IPS DF 6.9 (cell line): ENCODE results near the gene ZNF500.

Experiments
- DNase-seq: peaks from one replicate; pipeline ENCODE4 v3.0.0-alpha.2; 2013; ENCODE audit warnings: low read depth, low spot score
- H3K27ac ChIP-seq: one replicate; pipeline ENCODE4 v1.5.1; 2013; ENCODE audit warnings: low read length, control low read depth
- H3K27me3 ChIP-seq: 2 replicates; pipeline ENCODE4 v1.6.1; 2013; ENCODE audit warnings: mild to moderate bottlenecking, low read length; ENCODE audit not compliant: control insufficient read depth, insufficient read depth
- H3K36me3 ChIP-seq: 2 replicates; pipeline ENCODE4 v1.6.1; 2013; ENCODE audit warnings: low read length; ENCODE audit not compliant: control insufficient read depth, insufficient read depth
- H3K4me1 ChIP-seq: 2 replicates; pipeline ENCODE4 v1.6.1; 2013; ENCODE audit warnings: low read length; ENCODE audit not compliant: control insufficient read depth, insufficient read depth
- H3K4me3 ChIP-seq: 2 replicates; pipeline ENCODE4 v1.5.1; 2013; ENCODE audit warnings: mild to moderate bottlenecking, low read length
- H3K9me3 ChIP-seq: 2 replicates; pipeline ENCODE4 v1.6.1; 2013; ENCODE audit warnings: low read length, inconsistent platforms; ENCODE audit not compliant: control insufficient read depth, insufficient read depth
- WGBS: extraction: QIAGEN DNeasy Blood & Tissue Kit; methylation state at CpG from one replicate; pipeline ENCODE4 v1.1.7; 2013; ENCODE audit warnings: mixed read lengths, missing lambda C conversion rate; ENCODE audit not compliant: insufficient read length, insufficient coverage; 5-methylcytosine and 5-hydroxymethylcytosine counted together

ZNF500 gene

DNA sequence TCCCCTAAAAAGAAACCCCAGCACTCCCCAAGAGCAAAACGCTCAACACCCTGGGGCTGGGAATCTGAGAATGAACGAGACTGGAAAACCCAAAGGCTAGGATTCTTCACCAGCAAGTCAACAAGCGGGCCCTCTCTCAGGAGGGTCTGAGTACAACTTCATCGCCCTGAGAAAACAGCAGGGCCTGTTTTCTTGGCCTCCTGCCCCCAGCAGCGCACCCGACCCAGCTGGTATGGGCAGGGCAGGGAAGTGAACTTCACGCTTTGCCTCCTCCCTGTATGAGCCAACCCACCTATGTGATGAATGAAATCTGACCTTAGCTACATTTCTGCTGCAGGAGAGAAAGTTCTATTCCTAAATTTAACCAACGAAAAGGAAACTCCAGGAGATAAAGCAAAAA is 62.5 kb downstream of the ZNF500 start:
- no peak for DNase-seq
- Histone ChIP-seq H3K27me3 (no peaks in the 10 kb centered on the region), H3K4me1 (no peaks in the 10 kb centered on the region), H3K9me3 (no peaks in the 10 kb centered on the region), H3K4me3 (no peak overlapping the region), H3K27ac (no peak overlapping the region), H3K36me3 (peaks cover 19% of the 10 kb centered on the region)
- WGBS, result no CpG with 5 or more reads among the region's 8 CpGs

DNA sequence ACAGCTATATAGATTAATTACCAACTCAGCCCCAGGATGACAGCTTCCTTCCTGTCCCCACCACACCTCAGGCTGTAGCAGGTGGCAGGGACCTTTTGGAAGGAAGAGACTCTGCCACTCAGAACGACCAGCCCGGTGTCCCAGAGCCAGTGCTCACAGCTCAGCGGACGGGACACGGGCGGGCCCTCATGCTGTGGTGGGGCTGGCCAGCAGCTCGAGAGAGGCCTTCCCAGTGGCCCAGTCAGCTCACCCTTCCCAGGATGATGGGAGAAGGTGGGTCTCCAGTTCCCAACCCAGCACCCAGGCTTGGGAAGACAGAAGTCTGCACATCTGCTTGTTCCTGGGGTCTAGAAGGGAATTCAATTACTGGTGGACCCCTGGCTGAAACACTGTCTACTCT is 63.1 kb downstream of the ZNF500 start:
- Histone ChIP-seq H3K27ac (no peak overlapping the region), H3K9me3 (no peaks in the 10 kb centered on the region), H3K4me1 (no peaks in the 10 kb centered on the region), H3K27me3 (no peaks in the 10 kb centered on the region), H3K36me3 (peaks cover 22% of the 10 kb centered on the region), H3K4me3 (no peak overlapping the region)
- DNase-seq, result no peak
- no CpG with 5 or more reads among the region's 7 CpGs for WGBS

DNA sequence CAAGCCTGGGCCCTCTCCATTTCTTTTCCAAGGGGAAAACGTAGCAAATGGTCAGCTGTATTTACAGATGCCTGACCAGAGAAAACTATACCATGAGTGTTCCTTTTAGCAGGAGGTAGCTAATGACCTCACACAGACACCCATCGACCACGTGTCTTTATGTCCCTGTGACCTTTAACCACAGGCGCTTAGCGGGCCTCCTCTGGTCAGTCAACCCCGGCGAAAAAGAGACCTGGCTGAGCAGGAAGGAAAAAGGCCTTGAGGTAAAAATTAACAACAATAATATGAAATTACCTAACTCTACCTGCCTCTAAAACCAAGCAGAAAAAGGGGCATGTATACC is 64.5 kb downstream of the ZNF500 start:
- Histone ChIP-seq H3K4me1 (no peaks in the 10 kb centered on the region), H3K9me3 (no peaks in the 10 kb centered on the region), H3K36me3 (peaks cover 30% of the 10 kb centered on the region), H3K4me3 (no peak overlapping the region), H3K27ac (no peak overlapping the region), H3K27me3 (no peaks in the 10 kb centered on the region)
- no peak for DNase-seq
- no CpG with 5 or more reads among the region's 7 CpGs for WGBS

DNA sequence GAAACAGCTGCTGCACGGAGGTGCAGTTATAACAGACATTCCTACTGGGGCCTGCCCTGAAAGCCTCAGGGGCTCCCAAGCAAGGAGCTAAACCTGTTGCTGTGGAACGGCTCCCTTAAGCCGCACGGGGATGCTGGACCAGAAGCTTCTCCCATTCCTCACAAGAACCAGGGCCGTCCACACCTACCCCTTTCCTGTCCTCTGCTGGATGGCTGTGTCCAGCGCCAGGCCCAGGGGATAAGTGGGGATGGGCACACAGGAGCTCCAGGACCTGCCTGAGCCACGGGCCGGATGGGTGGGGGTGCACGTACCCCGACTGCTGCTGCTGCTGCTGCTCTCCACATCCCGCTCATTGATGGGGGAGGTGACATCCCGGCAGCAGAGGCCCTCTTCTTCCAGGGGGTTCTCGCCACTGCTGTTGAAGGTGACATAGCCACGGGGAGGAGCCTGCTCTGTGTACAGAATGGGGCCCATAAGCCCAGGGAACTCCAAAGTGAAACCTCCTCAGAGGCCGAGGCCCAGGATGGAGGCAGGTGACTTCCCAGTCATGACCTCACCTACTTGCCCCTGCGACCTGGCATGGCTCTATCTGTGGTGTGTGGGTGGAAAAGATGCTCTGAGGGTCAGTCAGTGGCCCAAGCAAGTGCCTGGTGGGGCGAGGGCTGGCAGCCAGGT is 65.0 kb downstream of the ZNF500 start:
- no peaks in the 10 kb centered on the region for H3K9me3 ChIP-seq
- no peak for DNase-seq
- H3K36me3 ChIP-seq, result peaks cover 30% of the 10 kb centered on the region
- H3K4me1 ChIP-seq, result no peaks in the 10 kb centered on the region; the same call in 1 of the 2 replicates
- no peaks in the 10 kb centered on the region for H3K27me3 ChIP-seq
- H3K27ac ChIP-seq, result no peak overlapping the region
- H3K4me3 ChIP-seq, result no peak overlapping the region
- WGBS, result no CpG with 5 or more reads among the region's 17 CpGs

DNA sequence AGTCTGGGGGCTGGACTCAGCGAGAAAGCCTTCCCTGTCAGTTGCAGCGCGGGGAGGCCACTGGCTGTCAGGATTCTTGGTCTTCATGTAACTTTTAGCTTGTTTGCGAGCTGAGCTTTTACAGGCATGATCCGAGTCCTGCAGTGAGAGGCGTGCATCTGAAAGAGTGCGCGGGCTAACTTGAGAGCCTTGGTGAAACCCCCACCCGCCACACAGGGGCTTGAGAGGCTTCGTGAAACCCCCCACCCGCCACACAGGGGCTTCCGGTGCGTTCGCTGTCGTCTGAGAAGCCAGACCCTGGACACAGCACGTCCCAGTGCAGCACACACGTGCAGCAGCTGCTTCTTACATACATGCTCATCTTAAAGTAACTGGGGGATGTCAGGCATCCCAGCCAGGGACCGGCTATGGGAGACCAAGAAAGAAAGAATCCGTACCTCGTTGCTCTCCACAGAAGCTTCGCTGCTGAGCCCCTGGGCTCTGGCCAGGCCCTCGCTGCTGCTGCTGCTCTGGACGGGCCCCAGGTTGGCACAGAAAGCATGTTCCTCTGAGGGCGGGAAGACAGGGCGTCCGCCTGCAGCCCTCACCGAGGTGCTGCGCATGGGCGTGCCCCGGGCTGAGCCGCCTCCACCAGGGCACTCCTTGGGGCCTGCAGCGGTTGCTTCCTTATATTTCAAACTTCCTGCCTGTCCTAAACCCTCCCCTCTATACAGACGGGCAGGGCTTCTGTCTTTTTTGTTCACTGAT is 65.8 kb downstream of the ZNF500 start:
- Histone ChIP-seq H3K27me3 (no peaks in the 10 kb centered on the region), H3K36me3 (peaks cover 31% of the 10 kb centered on the region), H3K4me3 (no peak overlapping the region; the same call in 1 of the 2 replicates), H3K4me1 (no peaks in the 10 kb centered on the region; the same call in 1 of the 2 replicates), H3K27ac (no peak overlapping the region), H3K9me3 (no peaks in the 10 kb centered on the region)
- no CpG with 5 or more reads among the region's 33 CpGs for WGBS
- DNase-seq, result no peak

DNA sequence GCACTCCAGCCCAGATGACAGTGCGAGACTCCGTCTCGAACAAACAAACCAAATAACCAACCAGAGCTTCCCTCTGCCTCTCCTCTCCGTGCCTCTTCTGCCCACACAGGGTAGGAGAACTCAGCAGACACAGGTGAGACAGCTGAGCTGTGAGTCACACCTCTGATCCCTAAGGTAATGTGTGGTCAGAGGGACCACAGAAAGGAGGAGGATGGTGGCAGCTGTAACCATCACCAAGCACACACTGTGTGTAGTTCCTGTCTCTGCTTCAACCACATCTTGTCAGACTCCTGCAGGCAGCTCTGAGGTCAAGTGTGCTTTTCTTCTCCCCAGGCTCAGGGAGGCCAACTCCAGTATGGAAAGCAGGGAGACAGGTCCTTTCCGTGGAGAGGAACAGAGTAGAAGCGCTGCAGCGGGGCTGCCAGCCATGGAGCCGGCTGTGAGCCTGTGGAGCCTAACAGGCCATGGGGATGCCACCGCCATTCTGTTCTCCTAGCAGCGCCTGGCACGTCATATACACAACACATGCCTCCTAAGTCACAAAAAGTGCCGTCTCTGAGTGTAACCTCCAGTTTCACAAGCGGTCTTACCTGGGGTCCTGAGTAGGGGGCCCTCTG is 66.5 kb downstream of the ZNF500 start:
- WGBS, result no CpG with 5 or more reads among the region's 13 CpGs
- no peaks in the 10 kb centered on the region for H3K27me3 ChIP-seq
- no peak overlapping the region for H3K4me3 ChIP-seq
- H3K9me3 ChIP-seq, result no peaks in the 10 kb centered on the region
- no peaks in the 10 kb centered on the region; the same call in 1 of the 2 replicates for H3K4me1 ChIP-seq
- H3K36me3 ChIP-seq, result peaks cover 36% of the 10 kb centered on the region
- no peak for DNase-seq
- no peak overlapping the region for H3K27ac ChIP-seq

DNA sequence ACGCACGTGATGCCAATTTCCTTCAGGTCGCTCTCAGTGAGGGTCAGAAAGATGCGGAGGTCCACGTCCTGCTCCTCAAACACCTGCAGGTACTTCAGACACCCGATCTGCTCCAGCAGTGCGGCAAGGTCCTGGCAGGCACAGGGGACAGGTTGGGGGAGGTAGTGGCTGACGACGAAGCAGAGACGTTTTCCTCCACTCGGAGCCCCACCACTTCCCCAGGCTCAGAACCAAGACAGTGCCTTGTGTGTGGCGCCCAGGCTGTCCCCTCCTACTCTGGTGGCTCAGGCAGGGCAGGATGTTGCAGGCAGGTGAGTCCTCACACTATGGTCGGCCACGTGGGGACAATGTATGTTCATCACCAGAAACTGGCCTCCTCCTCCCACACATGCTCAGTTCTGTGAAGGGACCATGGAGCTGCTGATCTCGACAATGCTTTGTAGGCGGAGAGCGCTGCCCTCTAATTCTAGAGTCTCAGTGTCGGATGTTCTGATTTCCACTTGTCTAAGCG is 67.9 kb downstream of the ZNF500 start:
- H3K36me3 ChIP-seq, result peaks cover 37% of the 10 kb centered on the region
- WGBS, result no CpG with 5 or more reads among the region's 19 CpGs
- DNase-seq, result no peak
- no peak overlapping the region for H3K27ac ChIP-seq
- no peak overlapping the region for H3K4me3 ChIP-seq
- H3K4me1 ChIP-seq, result no peaks in the 10 kb centered on the region; the same call in 1 of the 2 replicates
- no peaks in the 10 kb centered on the region for H3K27me3 ChIP-seq
- H3K9me3 ChIP-seq, result no peaks in the 10 kb centered on the region

DNA sequence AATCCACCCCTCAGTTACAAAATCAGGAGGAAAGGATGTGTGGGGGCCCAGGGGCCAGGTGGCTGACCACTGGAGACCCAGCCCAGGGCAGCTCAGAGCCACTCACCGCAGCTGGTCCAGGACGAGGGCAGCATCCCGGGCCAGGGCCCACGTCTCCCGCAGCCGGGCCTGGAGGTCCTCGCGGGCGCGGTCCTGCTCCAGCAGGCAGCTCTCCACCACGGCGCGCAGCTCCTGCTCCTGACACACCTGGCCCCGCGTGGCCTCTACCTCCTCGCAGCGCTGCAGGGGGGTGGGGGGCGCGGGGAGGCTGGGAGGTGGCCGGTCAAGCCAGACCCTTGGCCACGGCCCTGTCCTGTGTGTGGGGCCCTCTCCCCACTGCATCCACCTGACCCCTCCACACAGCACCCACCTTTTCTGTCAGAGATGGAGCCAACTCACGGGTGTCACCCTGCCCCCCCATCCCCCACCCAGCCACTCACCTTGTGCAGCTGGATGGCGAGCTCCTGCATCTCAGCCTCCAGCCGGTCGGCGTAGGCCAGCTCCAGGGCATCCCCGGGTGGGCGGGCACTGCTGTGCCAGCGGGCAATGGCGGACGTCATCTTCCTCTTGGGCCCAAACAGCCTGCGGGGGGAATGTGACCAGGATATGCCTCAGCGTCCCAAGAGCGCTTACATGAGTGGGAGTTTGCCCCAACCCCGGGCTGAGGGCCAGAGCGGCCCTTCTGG is 68.5 kb downstream of the ZNF500 start:
- H3K27me3 ChIP-seq, result no peaks in the 10 kb centered on the region
- no peaks in the 10 kb centered on the region; the same call in 1 of the 2 replicates for H3K4me1 ChIP-seq
- no peak for DNase-seq
- H3K36me3 ChIP-seq, result peaks cover 37% of the 10 kb centered on the region
- no peak overlapping the region for H3K27ac ChIP-seq
- WGBS, result no CpG with 5 or more reads among the region's 36 CpGs
- no peak overlapping the region for H3K4me3 ChIP-seq
- H3K9me3 ChIP-seq, result no peaks in the 10 kb centered on the region
